Endothelial cell of umbilical vein (primary cell): ENCODE measurements around the gene SRPK2. TPM values are rescaled to one million over a fixed set of nuclear protein-coding genes. Genes with fewer than 3 reads are reported as not detected.

Experiments
- BruUV-seq: library from RNA; stranded (reverse); fragments of 400-500 nt; replicated peaks from 2 replicates; lab custom pipeline; 2021; lab: Mats Ljungman, UMichigan
- CTCF ChIA-PET: fragments of 300-600, 350-600 bp; sonication (Branson Sonifier 250); formaldehyde crosslinking; loops from one replicate; lab custom pipeline; 2021; ENCODE audit warnings: antibody characterized with exemption, inconsistent platforms; lab: Charles Lee
- POLR2A ChIA-PET: fragments of 300-600, 350-600 bp; sonication (Branson Sonifier 250); formaldehyde crosslinking; loops from one replicate; lab custom pipeline; 2021; ENCODE audit warnings: antibody characterized with exemption, inconsistent platforms; lab: Charles Lee
- DNase-seq: peaks from one replicate; pipeline ENCODE4 v3.0.0-alpha.2; 2011; ENCODE audit warnings: low read depth, low spot score
- FAIRE-seq: peaks from 2 replicates; lab custom pipeline; 2011; peaks lifted over from hg19 to GRCh38; lab: Jason Lieb, UNC
- H2AFZ ChIP-seq: 2 replicates; pipeline ENCODE4 v1.6.0; 2012; ENCODE audit warnings: low read depth, low read length, control low read depth, inconsistent platforms
- H3K27ac ChIP-seq: 2 replicates; pipeline ENCODE4 v1.5.1; 2011; ENCODE audit warnings: low read depth, mild to moderate bottlenecking, control low read depth, low read length, moderate library complexity; ENCODE audit not compliant: insufficient read depth
- H3K27me3 ChIP-seq, 2 experiments: 2 replicates each; pipeline versions ENCODE4 v1.6.0 to v1.6.1; 2011; ENCODE audit warnings: low read length in 2 of 2, mixed read lengths in 1 of 2; ENCODE audit not compliant: control insufficient read depth in 2 of 2, insufficient read depth in 2 of 2
- H3K36me3 ChIP-seq, 2 experiments: 2 replicates in 1 of 2; 3 replicates in 1 of 2; pipeline ENCODE4 v1.5.1; 2011; ENCODE audit warnings: low read length in 2 of 2, mild to moderate bottlenecking in 1 of 2, moderate library complexity in 1 of 2; ENCODE audit not compliant: control insufficient read depth in 2 of 2, insufficient read depth in 2 of 2; ENCODE audit errors: extremely low read depth in 1 of 2
- H3K4me1 ChIP-seq: 3 replicates; pipeline ENCODE4 v1.5.1; 2011; ENCODE audit warnings: mild to moderate bottlenecking, low read length; ENCODE audit not compliant: control insufficient read depth, insufficient read depth; ENCODE audit errors: extremely low read depth
- H3K4me2 ChIP-seq: 2 replicates; pipeline ENCODE4 v1.6.1; 2011; ENCODE audit warnings: low read length, control low read depth, mixed read lengths; ENCODE audit not compliant: insufficient read depth
- H3K4me3 ChIP-seq, 3 experiments: fragments of 200-600 bp in 1 of 3; sonication (generic), shearing (Covaris generic) in 1 of 3; replicated peaks in 1 of 3; 2 replicates each; pipeline ENCODE4 v1.5.1; 2011 to 2016; ENCODE audit warnings: control low read depth in 3 of 3, low read length in 3 of 3, mild to moderate bottlenecking in 2 of 3, inconsistent platforms in 1 of 3, low read depth in 1 of 3, moderate library complexity in 1 of 3; ENCODE audit not compliant: insufficient read depth in 1 of 3
- H3K79me2 ChIP-seq: 2 replicates; pipeline ENCODE4 v1.6.0; 2012; ENCODE audit warnings: low read length, inconsistent platforms; ENCODE audit not compliant: control insufficient read depth, insufficient read depth
- H3K9ac ChIP-seq: replicated peaks from 2 replicates; pipeline ENCODE3; 2011; ENCODE audit warnings: low read length, control low read depth; ENCODE audit not compliant: insufficient read depth; ENCODE audit errors: extremely low read depth
- H3K9me1 ChIP-seq: replicated peaks from 3 replicates; pipeline ENCODE4 v1.6.0; 2011; ENCODE audit warnings: mild to moderate bottlenecking, low read length; ENCODE audit not compliant: control insufficient read depth, insufficient read depth; ENCODE audit errors: extremely low read depth
- H3K9me3 ChIP-seq: replicated peaks from 2 replicates; pipeline ENCODE4 v1.5.1; 2012; ENCODE audit warnings: low read length, inconsistent platforms; ENCODE audit not compliant: control insufficient read depth, insufficient read depth
- H4K20me1 ChIP-seq: replicated peaks from 2 replicates; pipeline ENCODE3; 2011; ENCODE audit warnings: mild to moderate bottlenecking, low read length; ENCODE audit not compliant: control insufficient read depth, insufficient read depth; ENCODE audit errors: extremely low read depth
- CTCF ChIP-seq, 2 donors: IDR thresholded peaks; 1 replicate in 1 of 2; 2 replicates in 1 of 2; pipeline ENCODE4 v1.5.1; 2011; ENCODE audit warnings: low read length in 2 of 2, mild to moderate bottlenecking in 2 of 2, moderate library complexity in 2 of 2, control low read depth in 1 of 2, inconsistent platforms in 1 of 2, low read depth in 1 of 2; ENCODE audit not compliant: insufficient read depth in 1 of 2; ENCODE audit errors: extremely low read depth in 1 of 2
- EZH2 ChIP-seq: IDR thresholded peaks from 2 replicates; pipeline ENCODE4 v1.6.1; 2012; ENCODE audit warnings: borderline replicate concordance, low read depth, mild to moderate bottlenecking, moderate library complexity, low read length, inconsistent platforms; ENCODE audit not compliant: severe bottlenecking
- FOS ChIP-seq: IDR thresholded peaks from 2 replicates; pipeline ENCODE4 v1.6.1; 2011; ENCODE audit warnings: mild to moderate bottlenecking, low read length, moderate library complexity, borderline replicate concordance; ENCODE audit not compliant: insufficient read depth
- GATA2 ChIP-seq: IDR thresholded peaks from 2 replicates; pipeline ENCODE4 v1.7.0; 2011; ENCODE audit warnings: low read depth, mild to moderate bottlenecking, moderate library complexity, mixed read lengths, low read length; ENCODE audit not compliant: insufficient read length, insufficient read depth
- JUN ChIP-seq: IDR thresholded peaks from 2 replicates; pipeline ENCODE4 v1.6.1; 2011; ENCODE audit warnings: borderline replicate concordance, low read depth; ENCODE audit not compliant: insufficient read length, insufficient read depth
- MYC ChIP-seq: IDR thresholded peaks from one replicate; pipeline ENCODE4 v1.6.1; 2011; ENCODE audit warnings: mild to moderate bottlenecking, low read depth, low read length
- POLR2A ChIP-seq: IDR thresholded peaks from 2 replicates; pipeline ENCODE4 v1.6.1; 2012; ENCODE audit warnings: low read depth, mild to moderate bottlenecking, control low read depth, low read length
- POLR2AphosphoS5 ChIP-seq: IDR thresholded peaks from 2 replicates; pipeline ENCODE4 v1.6.1; 2012; ENCODE audit warnings: low read depth, mild to moderate bottlenecking, control low read depth, low read length, moderate library complexity; ENCODE audit not compliant: insufficient read depth
- dilution Hi-C: fragments of 300-500 bp; cut with MboI; formaldehyde crosslinking; loops from one replicate; pipeline ENCODE4 v1.15.0; 2019; ENCODE audit warnings: low sequenced_read_pairs; ENCODE audit not compliant: extremely low pct_ligation_motif_present
- intact Hi-C: fragments of 100-400 bp; cut with micrococcal nuclease; formaldehyde crosslinking; loops from one replicate; pipeline ENCODE4 v1.10.0; 2022
- polyA plus RNA-seq, 4 experiments: library from polyadenylated mRNA; depleted of rRNA in 3 of 4; stranded (reverse) in 3 of 4; unstranded in 1 of 4; fragments of >200 nt; gene quantifications; 2 replicates each; pipeline versions ENCODE4 v1.2.1 to v1.2.3, GENCODE V29; 2011 to 2012; ENCODE audit warnings: missing spikeins in 1 of 4
- total RNA-seq: library from RNA; stranded (reverse); gene quantifications from 2 replicates; pipeline ENCODE4 v1.2.3, GENCODE V29; 2021
- TF ChIP-seq, protein P1 (sequence below): IDR thresholded peaks from 2 replicates; pipeline ENCODE4 v1.6.1; 2011; ENCODE audit not compliant: insufficient read depth, insufficient read length

SRPK2 gene
- total and polyA plus RNA-seq, 2 donors (not counting 3 experiments of a cell fraction or from before 2014, with no cell fraction given): 13.4 to 55.2 TPM

DNA sequence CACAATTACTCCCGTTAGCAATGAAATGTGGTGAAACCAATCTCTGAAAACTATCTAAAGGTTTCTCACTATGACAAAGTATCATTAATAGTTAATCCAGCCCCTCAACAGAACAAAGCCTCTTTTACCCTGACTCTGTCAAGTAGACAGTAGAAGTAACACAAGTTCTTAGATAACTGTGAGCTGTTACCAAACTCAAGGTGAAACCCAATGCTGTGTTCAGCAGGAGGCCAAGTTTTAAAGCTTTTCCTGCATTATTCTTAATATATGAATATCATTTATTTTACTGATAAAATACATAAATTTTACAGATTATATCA is 109.1 kb downstream of the SRPK2 start:
- Histone ChIP-seq H3K4me1 (no peaks in the 10 kb centered on the region), H3K9ac (no peak overlapping the region), H3K9me1 (no peaks in the 10 kb centered on the region), H3K4me3 (no peak overlapping the region), H3K27ac (no peak overlapping the region), H3K9me3 (no peaks in the 10 kb centered on the region), H3K27me3 (no peaks in the 10 kb centered on the region), H3K36me3 (no peaks in the 10 kb centered on the region), H3K4me2 (no peak overlapping the region), H4K20me1 (no peaks in the 10 kb centered on the region), H2AFZ (no peak overlapping the region), H3K79me2 (peaks cover 30% of the 10 kb centered on the region)
- POLR2A ChIA-PET: no interaction called here
- TF ChIP-seq, protein P1, sequence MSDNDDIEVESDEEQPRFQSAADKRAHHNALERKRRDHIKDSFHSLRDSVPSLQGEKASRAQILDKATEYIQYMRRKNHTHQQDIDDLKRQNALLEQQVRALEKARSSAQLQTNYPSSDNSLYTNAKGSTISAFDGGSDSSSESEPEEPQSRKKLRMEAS: no peak
- no peak for TF ChIP-seq EZH2
- TF ChIP-seq GATA2: no peak
- TF ChIP-seq FOS: no peak
- no peak for TF ChIP-seq POLR2A
- TF ChIP-seq MYC: no peak
- no peak for TF ChIP-seq POLR2AphosphoS5
- TF ChIP-seq CTCF (IDR thresholded peaks at IDR 0.05; ENCODE audit: extremely low read depth in 1 of 2, insufficient read depth in 1 of 2, low read depth in 1 of 2, low read length in 2 of 2): no peak
- TF ChIP-seq JUN: no peak
- intact Hi-C loops (no loop called here), dilution Hi-C loops (no loop called here)
- FAIRE-seq: no peak
- CTCF ChIA-PET: interaction anchor here (1.2 kb wide), 1 partner anchor 29 kb away, joined by 4 read pairs; no protein-coding TSS in a partner anchor
- no peak for DNase-seq
- BruUV-seq: no TSS peak
